ENCODE results near the gene ALG11. TPM values are rescaled to one million over a fixed set of nuclear protein-coding genes. Genes with fewer than 3 reads are reported as not detected.
A peak's percentile ranks its signal among the peaks of the same experiment; 100 is the strongest.

Gene ALG11
- total RNA-seq, 2 experiments from 2014 or later: 31.1 to 31.7 TPM

- H3K36me3 Mint-ChIP-seq (ENCODE audit: low read depth): no peaks in the 10 kb centered on the region
- H3K4me1 Mint-ChIP-seq: peaks cover 2% of the 10 kb centered on the region
- CTCF ChIA-PET: interaction anchor here (0.7 to 1.5 kb wide), 3 partner anchors 85 to 128 kb away, joined by 3 to 4 read pairs (median 3); partner anchors contain the start of gene NEK5
- no peak for DNase-seq
- peaks cover 5% of the 10 kb centered on the region for H3K27me3 Mint-ChIP-seq
- H3K4me3 Mint-ChIP-seq: no peak overlapping the region
- H3K9me3 Mint-ChIP-seq: no peaks in the 10 kb centered on the region
- POLR2A ChIA-PET: no interaction called here
- no peak overlapping the region for H3K27ac Mint-ChIP-seq
These were observed 11.0 kb upstream of the ALG11 start for GRCh38 chr13:52001120-52001731.

DNA sequence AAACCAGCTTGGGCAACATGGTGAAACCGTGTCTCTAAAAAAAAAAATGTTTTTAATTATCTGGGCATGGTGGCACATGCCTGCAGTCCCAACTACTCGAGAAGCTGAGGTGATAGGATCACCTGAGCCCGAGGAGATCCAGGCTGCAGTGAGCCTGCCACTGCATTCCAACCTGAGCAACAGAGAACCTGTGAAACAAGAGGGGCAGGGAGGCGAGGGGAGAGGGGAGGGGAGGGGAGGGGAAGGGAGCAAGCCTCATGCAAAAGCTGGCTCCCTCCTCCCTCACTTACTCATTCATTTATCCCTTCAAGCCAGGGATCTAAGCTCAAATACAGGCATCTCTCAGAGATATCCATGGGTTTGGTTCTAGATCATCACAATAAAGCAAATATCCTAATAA, 9.8 kb upstream of the ALG11 start:
- Mint-ChIP-seq H3K4me3 (no peak overlapping the region), H3K9me3 (no peaks in the 10 kb centered on the region), H3K27me3 (peaks cover 5% of the 10 kb centered on the region), H3K4me1 (no peaks in the 10 kb centered on the region), H3K27ac (no peak overlapping the region), H3K36me3 (ENCODE audit: low read depth) (no peaks in the 10 kb centered on the region)
- CTCF ChIA-PET: no interaction called here
- POLR2A ChIA-PET: no interaction called here
- DNase-seq: no peak

- no peaks in the 10 kb centered on the region for H3K36me3 Mint-ChIP-seq (ENCODE audit: low read depth)
- ChIA-PET POLR2A (no interaction called here), CTCF (interaction anchor here (1.1 kb wide), 1 partner anchor 69 kb away, joined by 3 read pairs; no protein-coding TSS in a partner anchor)
- H3K4me1 Mint-ChIP-seq: no peaks in the 10 kb centered on the region
- H3K9me3 Mint-ChIP-seq: no peaks in the 10 kb centered on the region
- no peak overlapping the region for H3K4me3 Mint-ChIP-seq
- H3K27me3 Mint-ChIP-seq: peaks cover 10% of the 10 kb centered on the region
- no peak overlapping the region for H3K27ac Mint-ChIP-seq
- DNase-seq: no peak
These were observed 8.7 kb upstream of the ALG11 start for GRCh38 chr13:52003541-52003940.

- CTCF ChIA-PET: interaction anchor here (0.6 to 1.0 kb wide), 2 partner anchors 123 to 424 kb away, joined by 3 read pairs; no protein-coding TSS in a partner anchor
- no peak overlapping the region for H3K4me3 Mint-ChIP-seq
- no peaks in the 10 kb centered on the region for H3K36me3 Mint-ChIP-seq (ENCODE audit: low read depth)
- no peak overlapping the region for H3K27ac Mint-ChIP-seq
- DNase-seq: no peak
- H3K9me3 Mint-ChIP-seq: no peaks in the 10 kb centered on the region
- POLR2A ChIA-PET: no interaction called here
- H3K4me1 Mint-ChIP-seq: no peaks in the 10 kb centered on the region
- peaks cover 19% of the 10 kb centered on the region for H3K27me3 Mint-ChIP-seq
These were observed 7.6 kb upstream of the ALG11 start for GRCh38 chr13:52004511-52005170.

- CTCF ChIA-PET: interaction anchor here (0.6 kb wide), 1 partner anchor 59 kb away, joined by 3 read pairs; no protein-coding TSS in a partner anchor
These were observed 6.2 kb upstream of the ALG11 start for GRCh38 chr13:52005841-52006522.

GRCh38 chr13:52006523-52007245, 5.5 kb upstream of the ALG11 start:
- DNase-seq: no peak
- Mint-ChIP-seq H3K4me3 (no peak overlapping the region), H3K4me1 (peaks cover 6% of the 10 kb centered on the region), H3K27me3 (peaks cover 32% of the 10 kb centered on the region), H3K36me3 (ENCODE audit: low read depth) (no peaks in the 10 kb centered on the region), H3K27ac (no peak overlapping the region), H3K9me3 (no peaks in the 10 kb centered on the region)
- ChIA-PET POLR2A (no interaction called here), CTCF (interaction anchor here (0.6 kb wide), 1 partner anchor 59 kb away, joined by 3 read pairs; no protein-coding TSS in a partner anchor)

More at GRCh38 chr13:52005841-52006522, 6.2 kb upstream of the ALG11 start:
- Mint-ChIP-seq H3K27me3 (peaks cover 29% of the 10 kb centered on the region), H3K27ac (no peak overlapping the region), H3K36me3 (ENCODE audit: low read depth) (no peaks in the 10 kb centered on the region), H3K4me3 (no peak overlapping the region), H3K9me3 (no peaks in the 10 kb centered on the region), H3K4me1 (peaks cover 3% of the 10 kb centered on the region)
- POLR2A ChIA-PET: no interaction called here
- DNase-seq: no peak

- ChIA-PET POLR2A (no interaction called here), CTCF (no interaction called here)
- DNase-seq: no peak
- no peaks in the 10 kb centered on the region for H3K9me3 Mint-ChIP-seq
- no peak overlapping the region for H3K4me3 Mint-ChIP-seq
- no peaks in the 10 kb centered on the region for H3K36me3 Mint-ChIP-seq (ENCODE audit: low read depth)
- H3K27me3 Mint-ChIP-seq: peaks cover 32% of the 10 kb centered on the region
- no peak overlapping the region for H3K27ac Mint-ChIP-seq
- peaks cover 13% of the 10 kb centered on the region for H3K4me1 Mint-ChIP-seq
These were observed 2.3 kb upstream of the ALG11 start for GRCh38 chr13:52009946-52010345.

GRCh38 chr13:52010890-52011631, 1.1 kb upstream of the ALG11 start, which contains the start of gene ATP7B:
TSS of gene ATP7B (minus strand) at chr13:52011450. CDS start at chr13:52011337, 113 bp downstream.
- H3K27ac Mint-ChIP-seq: peak within 1 kb of the TSS; percentile 94
- H3K27me3 Mint-ChIP-seq: peaks cover 32% of the 10 kb centered on the region
- POLR2A ChIA-PET: no interaction called here
- peaks cover 13% of the 10 kb centered on the region for H3K4me1 Mint-ChIP-seq
- peak within 1 kb of the TSS; percentile 98 for H3K4me3 Mint-ChIP-seq
- CTCF ChIA-PET: no interaction called here
- no peaks in the 10 kb centered on the region for H3K9me3 Mint-ChIP-seq
- H3K36me3 Mint-ChIP-seq (ENCODE audit: low read depth): peaks cover 6% of the 10 kb centered on the region
- DNase-seq: peak; percentile 22

DNA sequence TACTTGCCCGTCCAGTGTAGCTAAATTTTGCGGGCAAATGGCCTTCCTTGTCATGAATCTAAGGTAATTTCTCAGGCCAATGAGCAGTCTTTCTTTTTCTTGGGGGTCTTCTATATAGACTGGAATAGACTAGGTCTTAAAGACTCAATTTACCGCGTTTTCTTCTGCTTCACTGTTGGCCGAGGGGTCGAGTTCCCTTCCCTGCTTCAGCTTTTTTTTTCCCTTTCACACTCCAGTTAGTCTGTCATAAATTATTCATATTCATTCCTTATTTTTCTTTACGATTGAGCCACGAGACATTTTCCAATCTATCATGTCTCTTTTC, 276 bp downstream of the ALG11 start:
- peak overlapping the region; percentile 94 for H3K27ac Mint-ChIP-seq
- peaks cover 11% of the 10 kb centered on the region for H3K36me3 Mint-ChIP-seq (ENCODE audit: low read depth)
- H3K4me1 Mint-ChIP-seq: peaks cover 14% of the 10 kb centered on the region
- no peaks in the 10 kb centered on the region for H3K9me3 Mint-ChIP-seq
- no peak for DNase-seq
- H3K4me3 Mint-ChIP-seq: peak overlapping the region; percentile 98
- peaks cover 30% of the 10 kb centered on the region for H3K27me3 Mint-ChIP-seq
- ChIA-PET POLR2A (interaction anchor here (0.7 kb wide), 1 partner anchor 30 kb away, joined by 4 read pairs; no protein-coding TSS in a partner anchor), CTCF (interaction anchor here (0.7 kb wide), 1 partner anchor 116 kb away, joined by 3 read pairs; no protein-coding TSS in a partner anchor)

GRCh38 chr13:52016296-52016695, 4.1 kb downstream of the ALG11 start:
- Mint-ChIP-seq H3K4me1 (peaks cover 10% of the 10 kb centered on the region), H3K27ac (no peak overlapping the region), H3K9me3 (no peaks in the 10 kb centered on the region), H3K4me3 (no peak overlapping the region), H3K36me3 (ENCODE audit: low read depth) (peaks cover 37% of the 10 kb centered on the region), H3K27me3 (peaks cover under 1% of the 10 kb centered on the region)
- ChIA-PET CTCF (interaction anchor here (1.1 kb wide), 1 partner anchor 14 kb away, joined by 3 read pairs; no protein-coding TSS in a partner anchor), POLR2A (no interaction called here)
- DNase-seq: no peak

DNA sequence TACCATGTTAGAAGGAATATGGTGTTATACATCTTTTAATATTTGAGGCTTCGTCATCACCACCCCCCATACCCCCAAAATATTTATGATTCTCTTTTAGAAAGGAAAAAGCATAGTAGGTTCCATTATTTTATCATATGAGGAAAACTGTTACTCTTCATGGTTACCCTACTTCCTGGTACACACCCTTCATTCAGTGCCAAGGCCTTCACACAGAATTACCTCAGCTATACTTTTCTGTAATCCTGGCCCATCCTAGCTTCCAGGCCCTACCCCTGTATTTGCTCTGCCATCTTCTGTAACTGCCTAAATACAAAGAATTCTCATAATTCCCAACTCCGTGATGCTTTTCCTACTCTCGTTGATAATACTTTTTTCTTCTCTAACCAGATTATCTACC, 8.0 kb downstream of the ALG11 start:
- CTCF ChIA-PET: no interaction called here
- H3K36me3 Mint-ChIP-seq (ENCODE audit: low read depth): peaks cover 62% of the 10 kb centered on the region
- H3K4me1 Mint-ChIP-seq: peaks cover 3% of the 10 kb centered on the region
- DNase-seq: no peak
- H3K27me3 Mint-ChIP-seq: no peaks in the 10 kb centered on the region
- H3K9me3 Mint-ChIP-seq: no peaks in the 10 kb centered on the region
- POLR2A ChIA-PET: no interaction called here
- H3K27ac Mint-ChIP-seq: no peak overlapping the region
- H3K4me3 Mint-ChIP-seq: no peak overlapping the region

DNA sequence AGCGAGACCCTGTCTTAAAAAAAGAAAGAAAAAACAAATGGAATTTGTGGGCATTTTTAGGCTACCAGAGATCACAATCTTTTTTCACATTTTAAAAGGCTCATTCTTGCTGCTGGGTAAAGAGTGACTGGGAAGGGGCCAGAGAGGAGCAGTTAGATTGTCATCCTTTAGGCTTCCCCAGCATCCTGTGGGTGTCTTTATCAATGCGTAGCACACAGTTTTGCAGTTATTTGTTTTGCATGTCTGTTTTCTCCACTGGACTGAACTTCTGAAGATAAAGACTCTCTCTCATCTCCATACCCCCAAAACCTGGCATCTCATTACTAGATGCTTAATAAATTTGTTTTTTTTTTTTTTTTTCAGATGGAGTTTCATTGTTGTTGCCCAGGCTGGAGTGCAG, 10.2 kb downstream of the ALG11 start:
- Mint-ChIP-seq H3K36me3 (ENCODE audit: low read depth) (peaks cover 73% of the 10 kb centered on the region), H3K4me1 (peaks cover 10% of the 10 kb centered on the region), H3K27me3 (no peaks in the 10 kb centered on the region), H3K4me3 (no peak overlapping the region), H3K9me3 (peaks cover 4% of the 10 kb centered on the region), H3K27ac (no peak overlapping the region)
- DNase-seq: no peak
- ChIA-PET POLR2A (no interaction called here), CTCF (no interaction called here)

All from activated CD4-positive, alpha-beta T cell treated with anti-CD3 and anti-CD28 coated beads, Interleukin-2, amount 10 ng/mL, durations not matched to agents 7 days and 5 days (primary cell).